Jurkat, Clone E6-1 (cell line): ENCODE data around the gene KIRREL3.

ENCODE experiments used
- DNase-seq: peaks from one replicate; pipeline ENCODE4 v3.0.0-alpha.2; 2011; ENCODE audit warnings: low read depth, low spot score
- H3K4me3 ChIP-seq: 2 replicates; pipeline ENCODE4 v1.5.1; 2011; ENCODE audit warnings: mild to moderate bottlenecking, low read length, control low read depth, moderate library complexity

The KIRREL3 gene

GRCh38 chr11:126711977-126712625, 288.5 kb downstream of the KIRREL3 start:
- H3K4me3 ChIP-seq: no peak overlapping the region
- DNase-seq: no peak

- no peak for DNase-seq
- no peak overlapping the region for H3K4me3 ChIP-seq
Measured at GRCh38 chr11:126710804-126711399, 289.7 kb downstream of the KIRREL3 start.

GRCh38 chr11:126707498-126707897, 293.1 kb downstream of the KIRREL3 start:
- DNase-seq: no peak
- H3K4me3 ChIP-seq: no peak overlapping the region

- no peak overlapping the region for H3K4me3 ChIP-seq
- DNase-seq: no peak
Measured at GRCh38 chr11:126704096-126704495, 296.5 kb downstream of the KIRREL3 start.

DNA sequence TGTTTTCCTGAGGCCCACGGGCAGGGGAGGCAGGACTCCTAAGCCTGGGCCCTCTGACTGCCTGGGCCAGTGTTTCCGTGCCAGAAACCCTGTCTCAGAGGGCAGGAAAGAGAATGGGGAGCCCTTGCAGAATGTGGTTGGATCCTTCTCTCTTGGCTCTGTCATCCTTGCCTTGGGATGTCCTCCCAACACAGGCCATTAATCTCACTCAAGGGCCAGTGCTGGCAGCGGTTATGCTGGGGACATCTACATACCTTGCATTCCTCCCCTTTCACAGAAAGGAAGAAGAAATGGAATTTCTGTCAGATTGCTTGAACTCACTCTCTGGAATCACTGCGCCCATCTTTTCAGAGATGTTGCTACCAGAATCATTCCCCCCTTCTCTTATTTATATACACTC, 296.9 kb downstream of the KIRREL3 start:
- no peak for DNase-seq
- H3K4me3 ChIP-seq: no peak overlapping the region

DNA sequence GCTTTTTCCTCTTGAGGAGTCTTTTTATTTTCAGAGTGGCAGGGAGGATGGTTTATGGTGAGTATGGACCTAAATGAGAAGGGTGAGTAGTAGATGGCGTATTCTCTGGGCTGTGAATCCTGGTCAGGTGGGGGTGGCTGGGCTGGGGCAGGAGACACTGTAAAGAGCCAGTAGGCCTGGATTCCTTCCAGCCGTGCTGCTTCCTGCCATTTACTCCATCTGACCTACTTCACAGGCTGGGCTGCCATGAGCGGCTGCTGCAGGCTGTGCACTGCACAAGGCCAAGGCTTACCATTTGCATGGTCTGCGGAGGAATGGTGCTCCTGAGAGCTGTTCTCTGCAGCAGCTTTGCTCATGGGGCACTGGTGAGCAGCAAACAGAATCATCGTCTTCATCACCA, 297.6 kb downstream of the KIRREL3 start:
- DNase-seq: no peak
- H3K4me3 ChIP-seq: no peak overlapping the region

DNA sequence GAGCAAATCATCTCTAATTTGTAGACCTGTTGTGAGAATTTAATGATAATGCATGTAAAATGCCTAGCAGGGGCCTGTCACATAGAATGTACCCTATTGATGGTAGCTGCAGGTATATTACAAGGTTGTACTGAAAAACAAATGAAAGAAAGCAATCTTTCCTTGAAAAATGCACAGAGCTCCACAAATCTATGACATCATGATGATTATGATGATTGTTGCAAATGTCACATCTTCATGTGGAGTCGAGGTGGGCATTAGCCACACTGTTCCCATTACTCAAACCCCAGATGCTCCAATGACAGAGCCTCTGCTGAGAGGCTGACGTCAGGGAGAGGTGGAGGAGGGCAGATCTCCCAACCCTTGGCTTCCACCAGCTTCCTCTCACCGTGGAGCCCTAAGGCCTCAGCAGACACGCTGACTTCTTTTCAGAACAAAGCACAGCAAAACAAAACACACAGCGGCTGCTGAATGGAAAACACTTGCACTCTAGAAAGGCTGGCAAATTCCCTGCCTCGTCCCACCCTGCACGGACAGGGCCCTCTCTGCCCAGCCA, 298.3 kb downstream of the KIRREL3 start:
- DNase-seq: no peak
- no peak overlapping the region for H3K4me3 ChIP-seq

GRCh38 chr11:126701520-126701897, 299.1 kb downstream of the KIRREL3 start:
- H3K4me3 ChIP-seq: no peak overlapping the region
- no peak for DNase-seq

GRCh38 chr11:126700768-126701519, 299.6 kb downstream of the KIRREL3 start:
- no peak for DNase-seq
- H3K4me3 ChIP-seq: no peak overlapping the region

GRCh38 chr11:126698576-126698975, 302.0 kb downstream of the KIRREL3 start:
- no peak for DNase-seq
- H3K4me3 ChIP-seq: no peak overlapping the region

- no peak overlapping the region for H3K4me3 ChIP-seq
- DNase-seq: no peak
Measured at GRCh38 chr11:126697936-126698335, 302.6 kb downstream of the KIRREL3 start.

DNA sequence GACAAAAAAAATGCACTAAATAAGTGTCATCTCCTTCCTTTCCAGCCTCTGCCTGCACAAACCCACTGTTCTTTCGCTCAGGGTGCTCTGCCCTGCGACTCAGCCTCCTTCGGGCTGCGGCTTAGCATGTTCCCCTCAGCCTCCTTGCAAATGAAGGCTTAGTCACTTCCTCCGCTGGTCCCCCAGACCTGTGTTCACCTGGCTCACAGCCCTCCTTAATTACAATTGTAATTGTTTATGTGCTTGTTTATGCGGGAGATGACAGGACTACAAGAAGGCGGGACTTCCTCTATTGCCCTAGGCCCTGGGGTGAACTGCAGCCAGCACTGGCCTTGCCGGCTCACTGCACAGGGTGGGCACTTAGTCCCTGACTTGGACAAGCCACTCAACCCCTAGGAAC, 303.6 kb downstream of the KIRREL3 start:
- DNase-seq: no peak
- H3K4me3 ChIP-seq: no peak overlapping the region

GRCh38 chr11:126695293-126695692, 305.3 kb downstream of the KIRREL3 start:
- H3K4me3 ChIP-seq: no peak overlapping the region
- no peak for DNase-seq

GRCh38 chr11:126694065-126694625, 306.4 kb downstream of the KIRREL3 start:
- DNase-seq: no peak
- H3K4me3 ChIP-seq: no peak overlapping the region

DNA sequence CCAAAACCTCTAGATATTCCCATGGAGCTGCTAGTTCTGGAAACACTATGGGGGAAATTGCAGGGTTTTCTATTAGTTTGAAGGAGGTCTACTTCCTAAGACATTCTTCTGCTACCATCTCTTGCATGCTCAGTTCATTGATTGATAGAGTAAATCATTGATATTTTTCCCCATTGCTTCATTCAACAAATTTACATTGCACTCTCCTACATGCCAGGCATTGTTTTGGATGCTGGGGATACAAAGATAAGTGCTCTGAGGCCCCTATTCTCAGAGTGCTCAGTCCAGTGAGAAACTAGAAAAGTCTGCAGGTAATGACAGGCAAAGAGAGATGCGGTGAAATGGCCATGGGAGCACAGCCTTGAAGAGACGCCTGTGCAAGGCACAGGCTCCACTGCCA, 313.1 kb downstream of the KIRREL3 start:
- no peak overlapping the region for H3K4me3 ChIP-seq
- DNase-seq: no peak

DNA sequence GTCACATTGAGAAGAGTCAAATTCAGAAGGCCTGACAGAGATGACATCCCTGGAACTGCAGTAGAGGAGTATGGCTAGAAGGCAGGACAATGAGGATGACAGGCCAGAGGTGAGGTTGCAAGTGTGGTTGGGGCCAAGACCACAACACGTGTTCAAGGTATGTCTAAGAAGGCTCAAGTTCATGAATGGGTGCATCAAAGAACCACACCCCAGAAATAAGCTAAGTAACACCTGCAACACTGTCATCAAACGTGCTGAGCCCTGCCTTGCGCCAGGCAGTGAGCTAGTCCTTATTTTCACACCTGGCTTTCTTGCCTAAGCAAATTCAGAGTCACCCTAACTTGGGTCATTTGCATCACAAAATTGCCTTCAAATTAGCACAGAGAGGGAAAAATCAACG, 313.6 kb downstream of the KIRREL3 start:
- H3K4me3 ChIP-seq: no peak overlapping the region
- no peak for DNase-seq

- DNase-seq: no peak
- H3K4me3 ChIP-seq: no peak overlapping the region
Measured at GRCh38 chr11:126683766-126684728, 316.5 kb downstream of the KIRREL3 start.

DNA sequence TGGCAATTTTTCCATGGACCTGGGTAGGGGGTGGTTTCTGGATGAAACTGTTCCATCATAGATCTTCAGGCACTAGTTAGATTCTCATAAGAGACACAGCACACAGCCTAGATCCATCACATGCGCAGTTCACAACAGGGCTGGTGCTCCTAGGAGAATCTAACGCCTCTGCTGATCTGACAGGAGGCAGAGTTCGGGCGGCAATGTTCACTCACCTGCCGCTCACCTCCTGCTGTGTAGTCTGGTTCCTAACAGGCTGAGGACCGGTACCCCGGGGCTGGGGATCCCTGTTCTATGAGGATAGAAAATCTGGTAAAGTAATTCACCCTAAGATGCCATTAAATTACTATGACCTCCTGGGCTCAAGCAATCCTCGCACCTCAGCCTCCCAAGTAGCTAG, 318.0 kb downstream of the KIRREL3 start:
- no peak for DNase-seq
- H3K4me3 ChIP-seq: no peak overlapping the region

- DNase-seq: no peak
- no peak overlapping the region for H3K4me3 ChIP-seq
Measured at GRCh38 chr11:126680700-126681099, 319.9 kb downstream of the KIRREL3 start.
